Activated effector memory CD4-positive, alpha-beta T cell treated with Interleukin-2 at 50 U/mL for 16 hours (primary cell): ENCODE measurements around the gene PLEKHG3.

Source experiments
- DNase-seq: peaks from one replicate; pipeline ENCODE4 v3.0.0-alpha.2; 2020

Gene PLEKHG3

DNA sequence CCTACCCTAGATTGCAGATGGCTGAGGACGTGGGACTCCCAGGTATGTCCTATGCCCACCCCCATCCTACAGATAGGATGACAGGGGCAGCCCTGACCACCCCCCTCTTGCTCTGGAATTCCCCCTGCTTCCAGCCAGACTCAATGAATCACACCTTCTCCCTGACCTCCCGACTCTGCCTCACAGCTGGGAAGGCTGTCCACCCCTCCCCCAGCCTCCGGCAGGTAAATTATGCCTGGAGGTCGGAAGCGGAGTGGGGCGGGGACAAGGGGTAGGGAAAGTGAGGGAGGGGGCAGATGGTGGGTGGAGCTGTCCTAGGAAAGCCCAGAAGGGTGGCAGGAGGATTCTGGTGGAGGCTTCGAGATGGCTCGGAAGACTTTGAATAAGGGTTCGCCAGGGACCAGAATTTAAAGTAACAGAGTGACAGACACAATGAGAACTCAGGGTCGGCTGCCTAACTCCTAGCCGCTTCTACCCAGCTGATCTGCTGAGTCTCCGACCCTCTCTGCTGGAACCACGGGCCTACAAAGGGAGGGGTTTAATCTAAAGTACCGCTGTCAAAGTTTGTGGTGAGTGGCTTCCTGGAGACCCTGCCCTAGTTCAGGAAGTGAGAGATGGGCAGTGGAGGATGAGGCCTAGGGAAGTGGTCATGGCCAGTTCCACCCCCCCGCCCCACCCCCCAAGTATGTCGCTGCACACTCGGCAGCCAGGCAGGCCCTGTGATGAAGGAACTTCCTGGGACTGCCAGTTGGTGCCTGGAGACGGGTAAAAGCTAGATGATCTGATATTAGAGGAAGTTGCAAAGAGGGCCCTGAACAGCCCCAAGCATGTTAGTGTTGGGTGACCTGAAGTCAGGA, 4.2 kb downstream of the PLEKHG3 start:
- DNase-seq = no peak

DNA sequence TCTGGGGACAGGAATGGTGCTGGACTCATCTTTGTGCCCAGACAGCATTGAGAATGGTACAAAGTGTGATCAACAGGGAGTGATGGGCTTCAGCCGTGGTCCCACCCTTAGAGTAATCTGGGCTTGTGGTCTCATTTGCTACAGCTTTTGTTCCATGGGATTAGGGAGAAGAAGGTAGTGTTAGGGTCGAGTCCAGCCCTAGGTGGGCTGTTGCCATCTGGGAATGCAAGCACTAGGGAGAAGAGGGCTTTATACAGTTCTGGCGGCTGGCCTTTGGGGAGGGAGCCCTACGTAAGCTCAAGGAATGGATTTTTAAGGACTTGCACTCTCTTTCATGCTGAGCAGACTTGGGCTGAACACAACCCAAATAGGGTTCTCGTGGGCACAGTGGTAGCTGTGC, 4.9 kb downstream of the PLEKHG3 start:
- DNase-seq = no peak

DNA sequence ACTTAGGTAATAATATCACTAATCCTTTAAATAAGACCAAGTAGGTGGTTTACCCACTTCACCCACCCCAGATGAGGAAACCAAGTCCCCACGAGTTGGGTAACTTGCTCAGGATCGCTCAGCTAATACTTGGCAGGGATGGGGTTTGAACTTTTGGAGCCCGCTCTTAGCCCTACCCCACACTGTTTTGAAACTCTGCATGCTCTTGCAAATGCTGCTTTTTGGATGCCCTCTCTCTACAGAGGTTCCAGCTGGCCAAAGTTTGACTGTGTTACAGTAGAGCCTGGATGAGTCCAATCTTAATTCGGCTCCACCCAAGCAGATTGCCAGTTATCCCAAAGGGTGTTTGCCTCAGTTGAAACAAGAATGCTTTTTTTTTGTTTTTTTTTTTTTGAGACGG, 6.8 kb downstream of the PLEKHG3 start:
- DNase-seq = no peak

DNA sequence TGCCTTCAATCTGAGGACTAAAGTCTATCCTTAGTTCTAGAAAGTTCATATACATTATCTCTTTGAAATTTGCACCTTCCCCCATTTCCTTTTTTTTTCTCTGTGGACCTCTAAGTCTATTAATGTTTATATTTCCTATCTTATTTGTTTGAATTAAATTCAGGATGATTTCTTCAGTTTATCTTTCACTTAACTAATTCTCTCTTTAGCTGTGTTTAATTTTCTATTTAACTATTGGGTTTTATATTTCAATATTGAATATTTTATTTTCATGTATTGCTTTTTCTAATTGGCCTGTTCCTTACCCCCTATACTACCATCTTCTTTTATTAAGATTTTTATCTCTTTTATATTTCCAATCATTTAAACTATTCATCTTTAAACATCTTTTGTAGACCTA, 9.5 kb downstream of the PLEKHG3 start:
- no peak for DNase-seq

DNA sequence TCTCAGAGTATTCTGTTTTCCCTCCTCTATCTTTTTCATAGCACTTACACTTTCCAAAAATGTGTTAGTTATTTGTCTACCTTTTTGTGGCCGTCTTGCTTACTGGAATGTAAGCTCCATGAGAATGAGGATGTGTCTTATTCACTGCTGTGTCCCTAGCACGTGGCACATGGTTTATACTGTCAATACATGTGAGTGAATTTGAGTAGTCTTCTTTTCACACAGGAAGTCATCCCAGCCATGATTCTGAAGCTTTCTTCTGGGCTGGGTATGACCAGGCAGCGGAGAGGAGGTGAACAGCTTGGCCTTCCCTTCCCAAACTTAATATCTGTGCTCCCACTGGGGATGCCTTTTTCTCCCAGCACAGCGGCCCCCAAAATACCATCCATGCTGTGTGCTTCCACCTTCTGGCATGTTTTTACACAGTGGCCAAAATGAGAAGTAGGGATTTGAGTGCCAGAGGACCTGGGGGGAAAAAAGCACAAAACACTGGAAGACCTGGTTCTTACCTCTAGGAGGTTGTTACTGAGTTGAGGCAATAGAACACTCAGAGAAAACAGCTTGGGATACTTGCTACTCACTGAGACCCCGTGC, 10.3 kb downstream of the PLEKHG3 start:
- no peak for DNase-seq

DNA sequence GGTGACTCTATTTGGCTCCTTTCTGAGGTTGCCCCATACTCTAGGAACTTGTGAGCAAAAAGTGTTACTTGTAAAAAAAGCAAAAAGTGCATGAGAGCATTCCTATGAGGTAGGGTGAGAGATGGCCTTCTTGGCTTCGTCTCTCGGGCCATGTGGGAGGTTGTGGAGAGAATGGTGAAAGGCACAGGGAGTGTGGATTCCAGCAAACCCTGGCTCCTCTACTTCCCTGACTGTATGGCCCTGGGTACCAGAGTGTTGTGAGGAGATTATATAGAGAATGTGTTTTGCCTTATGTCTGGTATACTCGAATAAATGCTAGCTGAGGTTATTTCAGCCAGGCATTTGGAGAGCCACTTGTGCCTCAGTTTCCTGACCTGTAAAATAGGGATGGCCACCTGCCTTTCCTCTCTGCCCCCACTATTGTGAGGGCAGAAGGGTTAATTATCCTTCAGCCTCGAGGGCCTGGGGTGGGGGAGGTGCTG, 11.0 kb downstream of the PLEKHG3 start:
- no peak for DNase-seq

DNA sequence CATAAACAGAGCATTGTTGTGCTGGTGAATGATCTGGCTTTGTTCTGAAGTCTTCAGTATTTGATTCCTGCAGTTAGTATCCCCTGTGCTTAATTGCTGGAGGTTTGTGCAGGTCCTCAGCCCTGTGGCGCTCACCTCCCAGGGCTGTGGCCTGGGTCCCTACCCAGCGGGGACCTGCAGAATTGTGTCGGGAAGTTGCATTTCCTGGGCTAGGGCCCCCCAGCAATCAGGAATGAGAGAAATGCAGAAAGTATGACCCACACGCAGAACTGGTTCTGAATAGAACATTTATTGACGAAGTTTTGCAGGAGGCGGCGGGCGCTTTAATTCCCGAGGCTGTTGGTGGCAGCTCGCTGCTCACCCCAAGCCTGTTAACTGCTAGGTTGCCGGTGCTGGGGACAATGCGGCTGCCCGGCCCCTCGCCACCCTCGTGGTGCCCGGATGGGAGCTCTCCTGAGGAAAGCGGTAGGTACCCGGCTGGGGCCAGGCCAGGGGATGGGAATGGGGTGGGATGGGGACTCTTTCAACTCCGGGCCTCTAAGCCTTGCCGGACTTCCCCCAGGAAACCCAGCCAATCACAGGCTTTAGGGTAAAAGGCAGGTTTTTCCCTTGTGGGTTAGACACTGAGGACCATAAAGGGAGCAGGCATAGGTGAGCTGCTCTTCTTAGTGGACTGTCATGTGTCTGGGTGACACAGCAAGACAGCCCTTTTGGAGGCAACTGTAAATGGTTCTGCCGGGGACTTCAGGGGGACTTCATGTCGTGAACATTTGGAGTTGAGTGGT, 11.6 kb downstream of the PLEKHG3 start:
- DNase-seq = no peak

DNA sequence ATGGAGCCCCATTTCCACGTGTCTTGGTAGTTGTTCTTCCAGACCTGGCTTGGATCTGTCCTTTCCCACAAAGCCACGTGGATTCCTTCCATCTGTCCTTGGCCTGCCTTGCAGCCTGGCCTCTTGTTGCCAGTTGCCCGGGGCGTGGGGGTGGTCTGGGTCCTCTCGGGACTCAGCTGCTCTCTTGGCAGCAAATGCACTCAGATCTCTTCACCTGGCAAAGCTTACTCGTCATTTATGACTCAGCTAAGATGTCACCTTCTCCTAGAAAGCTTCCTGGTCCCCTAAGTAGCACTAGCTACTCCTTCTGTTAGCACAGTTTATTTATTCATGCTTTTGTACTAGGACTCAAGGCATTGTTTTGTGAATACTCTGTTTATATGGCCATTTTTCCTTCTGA, 13.6 kb downstream of the PLEKHG3 start:
- no peak for DNase-seq

DNA sequence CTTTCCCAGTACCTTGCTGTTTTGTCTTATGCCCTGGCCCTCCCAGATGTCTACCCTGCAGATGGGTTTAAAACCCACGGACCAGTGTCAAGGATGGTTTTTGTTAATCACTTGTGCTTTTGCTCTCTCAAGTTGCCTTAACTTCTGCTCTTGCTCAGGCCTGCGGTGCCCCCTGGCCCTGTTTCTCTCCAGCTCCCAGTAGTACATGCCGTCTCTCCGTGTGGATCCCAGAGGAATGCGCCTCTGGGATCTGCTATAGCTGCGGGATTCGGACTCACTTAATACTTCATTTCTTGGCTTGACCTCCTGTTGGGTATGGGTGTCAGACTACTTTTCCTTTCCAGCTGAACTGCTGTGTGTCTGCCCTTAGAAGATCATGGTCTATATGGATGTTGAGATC, 14.5 kb downstream of the PLEKHG3 start:
- DNase-seq = no peak

DNA sequence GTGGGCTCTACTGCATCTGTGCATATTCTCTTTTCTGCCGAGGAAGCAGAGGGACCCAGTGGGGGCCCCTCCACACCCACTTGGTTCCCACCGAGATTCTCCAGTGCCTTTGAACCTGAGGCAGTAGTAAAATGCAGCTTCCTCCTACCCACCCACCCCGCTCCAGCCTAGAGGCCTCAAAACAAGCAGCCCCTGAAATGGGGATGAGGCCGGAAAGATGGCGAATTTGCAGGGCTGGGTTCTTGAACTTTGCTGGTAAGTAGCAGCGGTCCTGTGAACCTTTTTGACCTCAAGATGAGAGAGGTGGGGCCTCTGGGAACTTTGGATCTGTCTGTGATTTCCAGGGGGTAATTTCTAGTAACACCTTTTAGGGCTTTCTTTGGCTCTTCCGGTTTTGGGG, 15.4 kb downstream of the PLEKHG3 start:
- no peak for DNase-seq

DNA sequence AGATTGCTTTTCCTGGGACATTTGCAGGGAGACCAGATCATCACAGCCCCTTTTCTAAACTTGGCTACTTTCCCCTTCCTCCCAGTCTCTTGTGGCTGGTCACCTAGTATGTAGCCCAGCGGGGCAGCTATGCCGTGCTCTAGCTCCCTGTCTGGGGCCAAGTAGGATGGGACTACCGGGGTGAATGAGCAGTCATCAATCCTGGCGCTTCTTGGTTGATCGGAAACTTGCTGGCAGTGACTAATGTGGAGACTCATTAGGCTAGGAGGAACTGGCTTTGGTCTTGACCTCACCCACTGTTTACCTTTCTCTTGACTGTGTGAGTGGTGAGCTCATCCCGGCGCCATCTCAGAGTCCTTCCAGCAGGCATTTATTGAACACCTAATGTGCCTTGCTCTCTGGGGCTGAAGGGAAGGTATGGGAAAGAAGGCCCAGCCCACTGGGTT, 15.9 kb downstream of the PLEKHG3 start:
- DNase-seq = no peak

DNA sequence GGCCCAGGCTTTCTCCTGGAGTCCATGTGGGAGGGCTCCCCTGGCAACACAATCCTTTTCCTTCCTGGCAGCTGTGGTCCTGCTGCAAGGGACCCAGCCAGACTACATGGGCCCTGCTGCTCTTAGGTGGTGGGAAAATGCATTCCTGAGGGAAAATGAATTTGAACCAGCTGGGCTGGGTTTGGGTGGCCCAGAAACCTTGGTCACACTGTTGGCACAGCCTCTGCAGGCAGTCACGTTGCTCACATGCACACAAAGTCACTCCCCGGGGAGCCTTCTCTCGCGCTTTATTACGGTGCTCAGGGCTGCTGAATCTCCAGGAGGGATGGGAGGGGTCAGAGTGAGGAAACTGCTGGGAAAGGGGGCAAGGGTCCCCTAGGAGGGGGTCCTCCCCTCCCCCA, 17.2 kb downstream of the PLEKHG3 start:
- no peak for DNase-seq

DNA sequence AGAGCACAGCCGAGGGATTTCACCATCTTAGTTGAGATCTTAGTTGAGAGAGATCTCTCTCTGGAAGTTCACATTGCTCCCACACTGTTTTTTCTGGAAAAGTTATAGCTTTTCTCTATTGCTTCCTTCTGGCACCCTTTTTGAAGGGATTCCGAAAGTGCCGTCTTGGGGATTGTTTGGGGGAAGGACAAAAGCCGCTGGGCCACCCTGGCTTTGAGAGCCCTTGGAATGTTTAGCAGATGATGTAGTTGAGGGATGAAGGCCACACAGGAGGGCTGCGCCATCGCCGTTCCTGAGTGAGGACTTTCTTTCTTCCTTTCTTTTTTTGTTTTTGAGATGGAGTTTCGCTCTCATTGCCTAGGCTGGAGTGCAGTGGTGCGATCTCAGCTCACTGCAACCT, 17.7 kb downstream of the PLEKHG3 start:
- no peak for DNase-seq

DNA sequence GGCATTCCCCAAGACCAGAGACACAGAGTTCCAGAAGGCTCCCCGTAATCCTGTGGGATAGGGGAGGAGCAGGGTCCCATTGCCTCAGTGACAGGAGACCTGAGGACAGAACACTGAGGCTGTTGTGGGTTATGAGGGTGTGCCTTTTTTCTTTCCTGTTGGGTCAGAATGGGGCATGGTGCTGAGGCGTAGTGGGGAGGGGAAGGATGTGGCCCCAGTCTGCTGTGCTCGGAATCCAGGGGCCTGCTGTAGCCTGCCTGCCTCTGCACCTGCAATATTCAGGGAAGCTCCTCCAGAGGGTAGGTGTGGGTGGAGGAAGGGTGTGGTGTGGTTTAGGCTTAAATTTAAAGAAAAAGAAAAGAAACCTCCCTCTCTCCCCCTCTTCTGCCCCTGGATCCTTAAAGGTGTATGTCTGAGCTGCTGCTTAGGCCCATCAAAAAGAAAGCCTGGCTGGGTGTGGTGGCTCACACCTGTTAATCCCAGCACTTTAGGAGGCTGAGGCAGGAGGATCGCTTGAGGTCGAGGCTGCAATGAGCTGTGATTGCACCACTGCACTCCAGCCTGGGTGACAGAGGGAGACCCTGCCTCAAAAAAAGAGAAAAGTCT, 18.7 kb downstream of the PLEKHG3 start:
- DNase-seq = peak; percentile 56

DNA sequence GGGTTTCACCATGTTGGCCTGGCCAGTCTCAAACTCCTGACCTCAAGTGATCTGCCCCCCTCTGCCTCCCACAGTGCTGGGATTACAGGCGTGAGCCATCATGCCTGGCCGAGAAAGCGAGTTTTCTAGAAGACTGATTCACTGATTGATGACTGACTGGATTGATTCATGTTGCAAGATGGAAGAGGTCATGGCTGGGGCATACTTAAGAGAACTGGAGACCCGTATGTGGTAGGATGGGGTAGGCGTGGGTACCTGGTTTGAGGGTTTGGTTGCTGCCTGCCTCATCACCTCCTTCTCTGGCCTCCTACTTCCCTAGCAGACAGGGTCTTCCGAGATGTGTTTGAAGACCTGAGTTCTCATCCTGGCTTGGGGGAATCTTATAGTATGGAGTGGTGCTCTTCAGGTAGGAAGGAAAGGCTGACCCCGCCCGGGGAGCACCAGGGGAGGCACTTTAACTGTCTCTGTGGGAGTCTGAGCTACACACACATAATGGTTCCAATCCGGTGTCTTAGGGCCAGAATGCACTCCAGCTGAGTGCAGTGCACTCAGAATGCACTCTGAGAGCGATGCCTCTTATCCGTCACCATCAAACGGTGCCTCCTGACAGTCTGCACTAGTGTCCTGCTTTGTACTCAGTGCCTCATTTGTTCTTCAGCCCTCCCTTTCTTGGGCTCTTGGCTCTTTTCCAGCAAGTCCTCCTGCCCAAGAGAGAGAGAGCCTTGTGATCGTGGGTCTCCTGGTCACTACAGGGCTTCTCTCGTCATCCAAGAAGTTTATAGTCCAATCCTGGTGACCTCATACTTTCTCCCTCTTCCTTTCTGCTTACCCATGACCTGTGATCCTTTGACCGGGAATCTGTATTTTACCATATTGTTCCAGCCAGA, 19.7 kb downstream of the PLEKHG3 start:
- DNase-seq = no peak

DNA sequence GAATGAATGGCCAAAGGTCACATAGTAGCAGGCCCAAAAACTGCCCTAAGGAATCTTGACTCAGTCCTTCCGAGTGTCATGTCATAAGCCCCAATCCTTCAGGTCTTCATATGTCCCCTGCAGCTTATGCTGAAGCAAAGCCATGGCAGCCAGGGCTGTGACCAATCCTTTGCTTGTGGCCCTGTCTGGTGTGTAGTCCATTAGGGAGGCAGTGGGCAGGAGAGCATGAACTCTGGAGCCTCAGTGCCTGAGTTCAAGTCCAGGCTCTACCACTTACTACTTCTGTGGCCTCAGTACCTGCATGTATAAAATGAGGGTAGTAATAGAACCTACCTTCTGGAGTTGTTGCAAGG, 20.3 kb downstream of the PLEKHG3 start:
- DNase-seq = no peak

DNA sequence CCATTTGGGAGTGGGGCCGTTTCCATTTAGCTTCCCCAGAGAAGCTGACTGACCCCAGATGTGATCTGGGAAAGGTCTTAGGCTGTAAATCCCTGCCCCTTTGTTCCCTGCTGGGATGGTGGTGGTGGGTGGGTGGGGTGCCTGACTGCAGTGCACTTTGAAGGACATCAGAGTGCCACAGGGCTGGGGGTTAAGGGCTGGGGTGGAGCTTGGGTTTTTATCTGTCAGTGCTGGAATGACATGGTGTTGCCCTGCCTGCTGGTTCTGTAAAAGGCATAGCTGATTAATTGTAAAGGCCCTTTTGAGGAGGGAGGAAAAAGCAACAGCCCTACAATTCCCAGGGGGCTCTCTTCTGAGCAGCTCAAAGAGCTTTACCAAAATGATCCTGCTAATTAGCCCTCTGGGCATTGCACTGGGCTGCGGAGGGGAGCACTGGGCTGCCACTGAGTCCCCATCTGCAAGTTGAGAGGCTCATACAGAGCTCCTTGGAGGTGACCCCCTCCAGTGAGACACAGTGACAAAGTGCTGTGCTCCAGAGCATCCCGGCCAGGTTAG, 21.1 kb downstream of the PLEKHG3 start:
- no peak for DNase-seq

DNA sequence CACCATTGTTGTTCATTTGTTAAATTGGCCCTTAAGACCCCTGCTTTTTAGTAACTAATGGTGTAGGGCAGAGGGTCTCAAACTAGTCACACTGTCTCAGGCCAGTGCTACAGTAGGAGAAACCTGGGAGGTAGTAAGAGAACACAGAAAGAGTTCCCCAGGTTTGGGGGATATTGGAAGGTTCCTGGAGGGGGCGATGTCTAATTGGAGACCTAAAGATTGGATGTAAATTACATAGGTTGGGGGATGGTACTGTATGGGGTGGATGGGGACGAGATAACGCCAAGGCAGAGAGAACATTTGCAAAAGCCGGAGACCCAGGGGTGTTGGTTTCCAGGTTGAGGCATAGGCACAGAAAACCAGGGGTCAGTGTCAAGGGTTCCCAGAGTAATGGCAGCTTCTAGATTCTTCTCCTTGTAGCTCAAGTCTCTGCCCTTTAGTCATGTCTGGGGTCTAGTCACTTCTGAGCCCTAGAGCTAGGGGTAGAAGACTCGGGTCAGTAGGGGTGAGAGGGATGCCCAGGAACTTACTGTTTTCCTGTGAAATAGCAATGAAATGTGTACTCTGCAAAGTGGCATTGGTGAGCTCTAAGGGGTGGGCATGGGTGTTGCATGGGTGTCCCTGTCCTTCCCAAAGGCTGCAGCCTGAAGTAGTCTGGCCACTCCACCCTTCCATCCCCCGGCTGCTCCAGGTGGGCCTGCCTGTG, 21.8 kb downstream of the PLEKHG3 start:
- DNase-seq = no peak

DNA sequence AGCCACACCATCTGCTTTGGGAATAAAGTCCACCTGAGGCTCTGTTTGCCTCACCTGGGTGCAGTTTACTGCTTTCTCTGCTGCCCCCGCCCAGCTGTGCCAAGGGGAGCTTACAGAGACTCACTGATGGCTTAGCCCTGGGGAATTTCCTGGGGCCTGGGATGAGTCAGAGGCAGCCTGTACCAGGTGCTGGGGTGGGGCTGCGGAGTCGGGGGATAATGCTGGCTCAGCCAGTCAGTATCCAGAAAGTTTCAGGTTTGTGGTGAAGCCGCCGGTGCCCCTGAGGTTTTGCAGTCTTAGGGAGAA, 22.3 kb downstream of the PLEKHG3 start:
- DNase-seq = no peak

DNA sequence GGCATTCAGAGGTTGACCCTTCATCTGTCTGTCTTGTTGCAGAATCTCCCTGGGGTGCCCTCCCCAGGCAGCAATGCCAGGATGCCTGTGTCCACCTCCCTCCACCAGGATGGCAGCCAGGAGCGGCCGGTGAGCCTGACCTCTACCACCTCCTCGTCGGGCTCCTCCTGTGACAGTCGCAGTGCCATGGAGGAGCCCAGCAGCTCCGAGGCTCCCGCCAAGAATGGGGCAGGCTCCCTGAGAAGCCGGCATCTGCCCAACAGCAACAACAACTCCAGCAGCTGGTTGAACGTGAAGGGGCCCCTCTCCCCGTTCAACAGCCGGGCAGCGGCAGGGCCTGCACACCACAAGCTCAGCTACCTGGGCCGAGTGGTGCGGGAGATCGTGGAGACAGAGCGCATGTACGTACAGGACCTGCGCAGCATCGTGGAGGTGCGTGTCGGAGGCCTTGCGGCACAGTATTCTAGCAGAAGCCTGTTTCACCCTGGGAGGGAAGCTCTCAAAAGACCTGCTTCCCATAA, 23.4 kb downstream of the PLEKHG3 start:
- DNase-seq = no peak

DNA sequence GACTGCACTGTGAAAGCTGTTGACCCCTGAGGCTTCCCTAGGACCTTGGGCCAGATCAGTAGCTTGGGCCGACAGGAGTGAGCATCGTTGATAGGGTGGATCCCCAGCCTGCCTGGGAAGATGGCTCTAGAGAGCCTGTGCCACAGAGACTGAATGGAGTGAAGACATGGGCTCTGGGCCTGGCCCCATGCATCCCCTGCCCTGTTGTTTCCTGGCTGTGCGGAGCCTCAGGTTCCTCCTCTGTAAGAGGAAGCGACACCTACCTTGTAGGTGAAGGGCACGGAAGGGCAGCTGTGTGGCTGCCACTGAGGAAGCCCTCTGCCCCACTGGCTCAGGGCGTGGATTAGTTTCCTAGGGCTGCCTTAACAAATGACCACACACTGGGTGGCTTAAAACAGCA, 23.9 kb downstream of the PLEKHG3 start:
- DNase-seq = no peak
